ENCODE measurements around the gene SLC31A1.
A peak's percentile ranks its signal among the peaks of the same experiment; 100 is the strongest.

SLC31A1 gene

DNA sequence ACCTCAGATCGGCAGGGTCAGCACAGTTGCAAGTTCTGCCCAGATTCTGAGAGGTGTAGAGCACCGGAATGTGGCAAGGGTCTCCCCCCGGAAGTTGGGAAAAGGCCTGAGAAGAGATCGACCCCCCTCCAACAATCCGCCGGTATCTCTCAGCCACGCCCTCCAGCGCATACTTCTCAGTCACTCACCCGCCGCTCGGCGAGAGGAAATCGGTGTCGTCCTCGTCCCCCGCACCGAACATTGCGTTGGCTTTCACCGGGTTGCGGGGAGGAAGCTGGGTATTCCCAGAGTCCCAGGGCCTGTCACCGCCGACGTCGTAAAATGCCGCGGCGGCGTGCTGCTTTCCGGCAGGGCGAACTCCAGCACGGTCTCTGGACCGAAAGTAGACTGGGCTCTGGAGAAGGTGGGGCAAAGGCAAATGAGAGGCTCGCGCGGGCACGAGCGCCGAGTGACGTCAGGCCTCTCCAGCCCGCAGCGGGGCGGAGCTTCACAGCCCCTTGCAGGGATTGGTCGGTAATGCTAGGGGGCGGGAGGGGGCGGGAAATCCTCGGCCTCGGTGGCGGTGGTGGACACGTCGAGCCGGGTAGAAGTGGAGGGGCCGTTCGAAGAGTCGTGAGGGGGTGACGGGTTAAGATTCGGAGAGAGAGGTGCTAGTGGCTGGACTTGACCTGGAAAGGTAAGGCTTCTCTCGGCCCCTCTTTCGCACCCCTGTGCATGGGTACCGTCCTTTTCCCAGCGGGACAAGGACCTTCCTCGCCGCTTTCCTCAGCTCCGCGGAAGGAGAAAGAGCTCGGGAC is at the start of gene SLC31A1, which contains the start of gene FKBP15:
TSS of gene SLC31A1 (plus strand) at position 542 of the 797 bp plus-strand sequence. CDS start 34,605 bp downstream, outside the sequence.
TSS of gene FKBP15 (minus strand) at position 275 of the 797 bp plus-strand sequence. CDS start at position 241, 34 bp downstream.
- DNase-seq, result peak; percentile 99

DNA sequence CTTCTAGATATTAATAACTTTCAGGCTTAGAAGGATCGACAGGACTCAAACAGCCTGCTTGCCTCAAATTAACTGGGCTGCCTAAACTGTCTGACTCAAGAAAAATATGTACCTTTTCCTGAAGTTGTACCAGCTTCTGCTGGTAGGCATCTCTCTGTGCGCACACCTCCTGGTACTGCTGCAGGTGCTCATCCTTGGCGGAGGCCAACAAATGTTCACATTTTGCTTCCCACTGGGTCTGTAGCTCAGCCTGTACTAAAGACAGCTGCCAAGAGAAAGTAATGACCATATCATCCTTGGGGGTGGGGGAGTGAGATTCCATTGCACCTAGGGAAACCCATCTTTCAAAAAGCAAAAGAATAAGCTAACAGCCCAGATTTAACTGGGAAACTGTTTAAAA is 48.0 kb upstream of the SLC31A1 start:
- DNase-seq, result no peak

DNA sequence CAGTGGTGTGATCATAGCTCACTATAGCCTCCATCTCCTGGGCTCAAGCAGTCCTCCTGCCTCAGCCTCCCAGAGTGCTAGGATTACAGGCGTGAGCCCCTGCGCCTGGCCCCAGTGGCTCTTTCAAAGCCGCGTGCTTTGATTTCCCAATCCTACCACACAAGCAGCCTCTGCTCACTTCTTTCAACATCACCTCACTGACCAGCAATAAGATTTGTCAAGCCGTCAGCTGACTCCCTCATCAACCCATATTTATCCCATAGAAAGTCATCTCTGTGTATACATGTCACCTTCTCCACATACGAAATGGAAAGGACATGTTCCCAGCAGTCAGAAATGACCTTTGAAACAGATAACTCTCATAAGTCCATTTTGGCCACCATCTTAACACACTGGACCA is 44.5 kb upstream of the SLC31A1 start:
- DNase-seq, result no peak

DNA sequence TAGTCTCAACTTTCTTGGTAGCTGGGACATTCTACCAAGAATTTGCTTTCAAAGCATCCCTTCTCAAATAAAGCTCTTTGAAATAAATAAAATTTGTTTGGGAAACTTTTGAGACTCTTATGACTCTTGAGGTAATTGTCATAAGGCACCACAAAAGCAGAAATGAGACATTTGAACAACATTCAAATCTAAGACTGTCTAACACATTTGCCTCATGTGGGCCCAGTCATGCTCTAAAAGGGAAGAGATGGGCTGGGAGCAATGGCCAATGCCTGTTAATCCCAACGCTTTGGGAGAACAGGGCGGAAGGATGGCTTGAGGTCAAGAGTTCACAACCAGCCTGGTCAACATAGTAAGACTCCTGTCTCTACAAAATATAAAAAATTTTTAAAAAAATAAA is 44.1 kb upstream of the SLC31A1 start:
- DNase-seq, result no peak

DNA sequence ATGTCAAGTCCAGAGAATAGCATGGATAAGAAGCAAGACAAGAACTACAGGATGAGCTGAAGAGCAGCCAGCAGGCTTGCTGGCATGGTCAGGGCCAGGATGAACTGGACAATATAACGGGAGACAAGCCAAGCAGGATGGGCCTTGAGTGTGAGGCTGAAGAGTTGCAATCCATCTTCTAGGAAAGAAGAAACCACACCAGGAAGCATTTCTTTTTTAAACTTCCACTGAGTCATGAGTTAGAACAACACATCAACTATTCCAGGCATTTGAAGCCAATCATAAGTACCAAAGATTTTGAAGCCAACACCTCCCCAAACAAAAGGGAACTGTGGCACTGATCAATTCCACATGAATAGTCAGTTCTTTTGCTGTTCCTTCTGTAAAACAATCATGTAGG is 43.3 kb upstream of the SLC31A1 start:
- DNase-seq, result no peak

DNA sequence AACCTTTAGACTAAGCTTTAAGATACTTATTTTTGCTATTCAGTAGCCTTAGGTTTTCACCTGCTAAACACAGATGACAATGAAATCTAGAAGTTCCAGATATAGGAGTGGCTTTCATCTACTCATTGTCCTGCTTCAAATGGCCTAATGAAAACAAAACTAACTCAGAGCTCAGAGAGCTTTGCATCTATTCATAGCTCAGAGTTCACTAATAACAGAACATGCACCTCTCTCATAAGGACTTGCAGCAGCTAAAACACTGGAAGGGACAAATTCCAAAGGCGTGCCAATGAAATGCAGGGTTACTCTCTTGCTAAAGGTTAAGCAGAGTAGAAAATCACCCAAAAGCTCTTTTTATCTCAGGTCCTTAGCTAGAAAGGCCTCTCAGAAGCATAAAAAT is 41.5 kb upstream of the SLC31A1 start:
- DNase-seq, result no peak

DNA sequence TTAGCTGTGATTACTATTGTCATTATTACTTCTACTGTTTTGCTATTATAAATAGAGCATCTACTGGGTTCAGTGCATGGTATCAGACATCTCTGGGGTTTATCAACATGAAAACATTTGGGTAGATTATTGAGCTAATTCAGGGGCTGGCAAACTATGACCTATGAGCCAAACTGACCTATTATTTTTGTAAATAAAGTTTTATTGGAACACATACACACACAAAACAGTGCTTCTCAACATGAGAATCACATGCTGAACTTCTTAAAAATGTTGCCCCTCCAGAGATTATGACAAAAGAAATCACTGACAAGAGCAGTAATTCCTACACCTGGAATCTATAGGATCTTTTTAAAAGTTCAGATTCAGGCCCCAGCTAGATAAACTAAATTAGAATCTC is 40.2 kb upstream of the SLC31A1 start:
- no peak for DNase-seq

DNA sequence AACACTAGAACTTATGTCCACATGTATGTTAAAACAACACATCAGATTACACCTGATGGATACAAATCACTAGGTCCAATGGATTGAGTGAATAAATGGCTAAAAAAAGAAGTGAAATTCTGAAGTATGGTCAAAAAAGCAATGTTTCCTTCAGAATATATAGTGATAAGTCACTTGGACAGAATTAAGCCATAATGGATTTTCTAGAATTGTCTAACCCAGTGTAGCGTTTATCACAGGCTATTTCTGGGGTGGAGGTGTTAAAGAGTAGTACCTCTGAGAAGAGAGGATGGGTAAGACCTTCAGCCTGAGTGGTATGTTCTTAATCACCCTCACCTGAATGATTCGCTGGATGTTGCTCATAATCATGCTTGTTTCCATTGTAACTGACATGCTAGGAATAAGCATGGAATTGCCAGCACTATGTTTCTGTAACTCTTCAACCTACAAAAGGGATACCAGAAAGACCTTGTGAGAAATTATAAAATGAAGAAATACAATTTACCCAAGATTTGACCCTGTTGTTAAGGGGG is 37.3 kb upstream of the SLC31A1 start:
- no peak for DNase-seq

DNA sequence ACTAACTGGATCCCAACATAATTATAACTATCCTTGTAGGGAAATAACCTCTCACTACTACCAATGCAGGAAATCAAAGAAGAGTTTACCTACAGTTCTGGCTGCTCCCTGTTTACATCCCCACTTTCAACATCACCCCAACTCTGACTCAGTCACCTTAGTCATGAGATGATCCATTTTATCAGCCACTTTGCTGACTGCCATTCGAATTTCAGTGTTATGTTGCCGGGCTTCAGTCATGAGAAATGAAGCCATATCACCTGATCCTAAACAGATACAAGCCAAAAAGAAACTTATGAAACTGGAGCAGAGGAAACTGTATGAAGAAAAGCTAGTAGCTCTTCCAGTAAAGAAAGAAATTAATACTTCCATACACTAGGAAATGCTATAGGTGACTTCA is 36.8 kb upstream of the SLC31A1 start:
- no peak for DNase-seq

DNA sequence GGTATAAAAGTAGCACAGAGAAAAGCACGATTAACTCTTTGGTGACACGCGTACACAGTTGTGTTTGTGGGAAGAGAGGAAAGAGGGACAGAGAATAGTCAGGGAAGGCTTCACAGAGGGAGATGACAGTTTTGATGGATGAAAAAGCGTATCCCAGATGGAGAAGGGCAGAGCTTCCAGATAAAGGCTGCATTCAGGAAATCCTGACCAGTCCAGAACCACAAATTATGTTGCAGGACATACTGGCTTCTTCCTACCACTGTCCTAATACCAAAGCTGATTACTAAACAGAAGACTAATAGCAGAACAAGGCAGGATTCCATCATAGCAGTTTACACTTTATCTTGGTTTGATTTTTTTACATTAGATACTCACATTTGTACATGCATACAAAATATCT is 36.1 kb upstream of the SLC31A1 start:
- no peak for DNase-seq

DNA sequence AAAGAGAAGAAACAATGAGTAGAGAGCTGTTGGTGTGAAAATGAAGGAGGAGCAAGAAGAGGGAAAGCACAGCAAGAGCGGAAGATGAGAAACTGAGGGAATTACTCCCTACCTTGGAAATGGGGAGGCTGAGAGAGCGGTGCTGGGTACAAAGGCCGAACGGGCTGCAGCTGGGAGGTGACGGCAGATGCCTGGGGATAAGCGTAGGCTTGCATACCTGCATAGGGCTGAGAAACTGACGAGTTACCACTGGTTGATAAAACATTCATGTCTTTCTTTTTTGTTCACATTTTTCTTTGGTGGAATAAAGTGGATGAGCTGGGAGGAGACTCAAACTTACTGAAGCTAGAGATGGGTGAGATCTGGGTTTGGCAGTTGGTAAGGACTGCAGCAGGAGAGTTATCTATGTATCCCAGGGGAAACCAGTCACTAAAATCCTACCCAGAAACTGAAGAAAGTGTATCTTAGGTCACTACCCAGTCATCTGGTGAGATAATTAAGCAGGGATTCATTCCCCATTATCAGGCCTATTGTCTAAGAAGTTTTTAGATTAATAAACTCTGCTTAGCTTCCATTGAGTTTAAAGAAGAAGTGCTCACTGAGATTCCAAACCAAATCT is 35.1 kb upstream of the SLC31A1 start:
- DNase-seq, result no peak

DNA sequence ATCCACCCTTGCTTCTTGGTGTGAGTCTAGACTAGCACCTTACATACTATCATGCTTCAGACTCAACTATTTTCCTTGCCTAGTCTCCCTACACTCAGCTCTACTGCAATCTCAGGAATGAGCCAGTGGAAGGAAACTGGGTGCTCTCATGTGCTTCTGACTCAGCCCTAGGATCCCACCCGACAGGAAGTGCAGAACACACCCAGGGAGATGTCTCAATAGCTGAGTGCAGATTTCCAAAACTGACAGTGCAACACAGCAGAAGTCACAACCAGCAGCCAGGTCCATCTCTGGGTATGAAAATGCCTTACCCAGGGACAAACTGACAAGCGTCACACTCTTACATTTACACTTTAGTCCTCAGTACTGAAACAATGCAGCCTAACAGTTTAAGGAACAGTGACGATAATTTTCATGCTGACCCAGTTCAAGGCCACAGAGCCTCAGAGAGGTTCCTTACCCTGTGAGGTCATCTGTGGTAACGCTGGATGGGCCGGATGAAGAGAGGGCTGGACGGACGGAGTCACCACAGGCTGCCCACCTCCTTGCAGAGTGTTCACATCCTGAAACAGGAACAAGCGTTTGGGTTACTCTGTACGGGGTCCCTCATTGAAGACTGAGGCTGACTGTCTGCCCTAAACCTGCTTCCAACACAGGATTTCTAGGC is 33.3 kb upstream of the SLC31A1 start:
- DNase-seq, result no peak

DNA sequence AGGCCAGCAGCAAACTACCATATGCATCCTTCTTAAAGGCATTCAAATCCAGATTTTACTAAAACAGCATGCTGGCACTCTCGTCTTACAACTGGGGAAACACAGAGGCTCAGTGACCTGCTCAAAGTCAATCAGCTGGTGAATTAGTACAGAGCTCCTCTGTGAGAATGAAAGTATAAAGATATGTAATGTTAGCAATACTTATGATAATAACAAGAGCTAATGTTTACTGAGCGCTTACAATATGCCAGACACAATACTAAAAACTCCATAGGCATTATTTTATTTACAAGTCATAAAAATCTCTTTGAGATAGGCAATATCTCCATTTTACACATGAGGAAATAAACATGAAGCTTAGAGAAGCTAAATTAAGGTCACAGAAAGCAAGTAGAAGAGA is 28.9 kb upstream of the SLC31A1 start:
- no peak for DNase-seq

DNA sequence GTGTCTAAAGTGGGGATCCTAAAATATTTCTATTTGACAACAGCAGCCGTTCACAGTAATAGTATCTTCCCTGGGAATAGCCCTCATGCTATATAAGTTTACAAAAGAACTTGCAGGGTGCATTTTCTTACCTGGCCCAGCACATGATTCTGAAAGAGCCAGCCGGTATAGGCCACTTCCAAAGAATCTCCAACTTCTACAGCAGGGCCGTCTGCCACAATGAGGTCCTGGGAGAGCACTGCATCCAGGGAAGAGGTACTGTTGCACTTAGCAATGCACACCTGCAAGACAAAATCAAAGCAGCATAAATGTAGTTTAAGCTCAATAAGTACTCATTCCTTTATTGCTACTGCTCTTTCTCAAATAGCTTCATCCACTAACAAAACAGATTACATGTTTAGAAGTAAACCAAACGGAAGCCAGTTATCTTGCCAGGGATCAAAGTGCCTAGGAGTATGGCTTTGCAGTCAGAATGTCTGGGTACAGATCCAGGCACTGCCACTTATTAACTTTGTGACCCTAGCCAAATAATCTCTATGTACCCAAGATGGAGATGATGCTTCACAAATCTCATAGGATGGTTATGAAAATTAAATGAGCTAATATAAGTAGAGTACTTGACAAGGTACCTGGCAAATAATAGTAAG is 21.5 kb upstream of the SLC31A1 start:
- no peak for DNase-seq

DNA sequence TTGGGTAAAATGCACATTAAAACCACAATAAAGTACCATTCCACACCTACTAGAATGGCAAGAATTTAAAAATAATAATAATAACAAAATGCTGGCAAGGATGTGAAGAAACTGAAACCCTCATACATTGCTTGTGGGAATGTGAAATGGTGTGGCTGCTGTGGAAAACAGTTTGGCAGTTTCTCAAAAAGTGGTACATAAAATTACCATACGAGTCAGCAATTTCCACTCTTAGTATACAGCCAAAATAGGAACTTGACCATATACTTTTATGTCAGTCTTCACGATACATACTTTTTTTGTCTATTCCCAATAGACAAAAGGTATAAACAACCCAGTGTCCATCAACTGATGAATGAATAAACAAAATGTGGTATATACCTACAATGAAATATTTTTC is 15.9 kb upstream of the SLC31A1 start:
- no peak for DNase-seq

DNA sequence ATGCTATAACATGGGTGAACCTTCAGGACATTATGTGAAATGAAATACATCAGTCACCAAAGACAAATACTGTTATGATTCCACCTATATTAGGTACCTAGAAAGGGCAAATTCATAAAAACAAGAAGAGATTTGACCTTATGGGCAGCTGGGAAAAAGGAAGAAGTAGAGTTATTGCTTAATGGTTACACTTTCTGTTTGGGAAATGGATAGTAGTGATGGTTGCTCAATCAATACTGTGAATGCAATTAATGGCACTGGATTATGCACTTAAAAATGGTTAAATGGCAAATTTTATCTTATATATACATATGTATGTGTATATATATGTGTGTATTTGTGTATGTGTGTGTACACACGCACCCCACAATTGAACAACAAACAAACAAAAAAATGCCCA is 15.5 kb upstream of the SLC31A1 start:
- DNase-seq, result no peak

DNA sequence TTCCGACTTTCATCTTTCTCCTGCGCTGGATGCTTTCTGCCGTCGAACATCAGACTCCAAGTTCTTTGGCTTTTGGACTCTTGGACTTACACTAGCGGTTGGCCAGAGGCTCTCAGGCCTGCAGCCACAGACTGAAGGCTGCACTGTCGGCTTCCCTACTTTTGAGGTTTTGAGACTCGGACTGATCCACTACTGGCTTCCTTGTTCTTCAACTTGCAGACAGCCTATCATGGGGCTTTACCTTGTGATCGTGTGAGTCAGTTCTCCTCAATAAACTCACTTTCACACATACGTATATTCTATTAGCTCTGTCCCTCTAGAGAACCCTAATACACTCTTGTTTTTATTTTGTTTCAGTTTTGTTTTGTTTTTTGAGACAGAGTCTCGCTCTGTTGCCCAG is 10.5 kb upstream of the SLC31A1 start:
- no peak for DNase-seq

DNA sequence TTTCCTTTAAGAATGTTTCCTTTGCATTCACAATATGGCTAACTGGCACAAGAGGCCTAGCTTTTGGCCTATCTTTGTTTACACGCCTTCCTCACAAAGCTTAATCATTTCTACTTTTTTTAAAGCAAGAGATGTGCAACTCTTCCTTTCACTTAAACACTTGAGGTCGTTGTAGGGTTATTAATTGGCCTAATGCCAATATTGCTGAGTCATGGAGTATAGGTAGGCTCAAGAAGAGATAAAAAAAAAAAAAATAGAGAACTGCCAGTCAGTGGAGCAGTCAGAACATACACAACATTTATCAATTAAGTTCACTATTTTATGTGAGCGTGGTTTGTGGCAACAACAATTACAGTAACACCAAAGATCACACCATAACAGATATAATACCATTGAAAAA is 6.2 kb upstream of the SLC31A1 start:
- no peak for DNase-seq

DNA sequence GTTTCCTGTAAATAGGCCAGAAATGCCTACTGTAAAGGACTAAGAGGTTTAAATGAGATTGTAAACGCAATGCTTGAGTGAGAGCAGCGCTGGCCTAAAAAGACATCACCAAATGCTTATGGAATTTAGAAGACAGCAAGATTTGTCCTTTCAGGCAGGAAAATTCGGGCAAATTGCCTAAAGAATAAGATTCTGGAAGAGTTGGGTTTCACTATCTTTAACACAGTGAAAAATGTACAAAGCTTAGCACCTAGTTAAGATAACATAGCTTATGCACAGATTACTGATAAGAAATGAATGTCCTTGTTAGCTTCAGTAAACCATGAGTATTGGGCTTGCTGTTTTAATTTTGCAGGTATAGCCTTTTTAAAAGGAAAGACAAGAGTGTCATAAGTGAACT is 4.9 kb upstream of the SLC31A1 start:
- DNase-seq, result no peak

DNA sequence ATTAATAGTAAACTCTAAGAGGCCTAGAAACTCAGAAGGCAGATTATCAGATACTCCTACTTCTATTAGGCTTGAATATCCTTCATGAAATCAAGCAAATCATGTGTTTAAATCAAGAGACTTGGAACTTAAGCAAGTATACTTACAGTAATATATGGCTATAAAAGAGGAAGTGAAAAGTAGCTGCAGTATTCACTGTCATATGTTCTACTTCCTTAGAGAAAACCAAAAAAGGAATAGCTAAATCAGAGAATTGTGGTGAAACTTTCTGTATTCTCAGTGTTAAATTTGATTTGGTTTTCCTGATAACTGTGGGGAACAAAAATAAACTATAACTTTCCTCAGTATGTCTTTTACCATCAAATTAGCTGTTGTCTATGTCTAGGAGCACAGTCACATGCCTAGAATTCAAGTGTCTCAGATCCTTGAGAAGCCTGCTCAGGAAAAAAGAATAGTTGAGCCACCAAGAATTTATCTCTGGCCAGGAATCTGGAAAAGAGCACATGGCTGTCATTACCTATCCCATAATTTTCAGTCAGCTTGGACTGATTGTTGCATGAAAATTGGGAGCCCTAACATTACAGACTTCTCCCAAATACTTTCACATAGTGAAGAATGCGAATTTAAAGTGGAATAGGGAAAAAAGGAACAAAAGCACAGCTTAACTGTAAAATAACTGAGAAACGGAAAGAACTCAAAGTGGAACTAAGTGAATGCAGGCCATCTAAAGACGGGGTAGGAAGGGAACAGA is 2.0 kb upstream of the SLC31A1 start:
- no peak for DNase-seq

DNA sequence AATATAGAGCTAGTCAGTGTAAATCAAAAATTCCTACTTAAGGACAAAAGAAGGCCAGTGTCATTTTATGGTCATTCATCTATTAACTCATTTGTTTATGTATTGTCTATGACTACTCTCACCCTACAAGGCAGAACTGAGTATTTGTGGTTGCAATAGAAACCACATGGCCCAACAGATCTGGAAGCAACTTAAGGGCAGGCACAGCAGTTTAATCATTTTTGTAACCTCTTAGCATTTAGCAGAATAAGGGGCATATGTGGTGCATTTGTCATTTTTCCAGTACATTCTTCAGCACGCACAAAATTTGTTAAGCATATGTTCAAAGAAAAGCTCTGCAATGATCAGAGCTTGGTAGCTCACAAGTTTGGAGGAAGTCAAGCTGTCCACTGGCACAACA is 1.4 kb upstream of the SLC31A1 start:
- DNase-seq, result no peak

DNA sequence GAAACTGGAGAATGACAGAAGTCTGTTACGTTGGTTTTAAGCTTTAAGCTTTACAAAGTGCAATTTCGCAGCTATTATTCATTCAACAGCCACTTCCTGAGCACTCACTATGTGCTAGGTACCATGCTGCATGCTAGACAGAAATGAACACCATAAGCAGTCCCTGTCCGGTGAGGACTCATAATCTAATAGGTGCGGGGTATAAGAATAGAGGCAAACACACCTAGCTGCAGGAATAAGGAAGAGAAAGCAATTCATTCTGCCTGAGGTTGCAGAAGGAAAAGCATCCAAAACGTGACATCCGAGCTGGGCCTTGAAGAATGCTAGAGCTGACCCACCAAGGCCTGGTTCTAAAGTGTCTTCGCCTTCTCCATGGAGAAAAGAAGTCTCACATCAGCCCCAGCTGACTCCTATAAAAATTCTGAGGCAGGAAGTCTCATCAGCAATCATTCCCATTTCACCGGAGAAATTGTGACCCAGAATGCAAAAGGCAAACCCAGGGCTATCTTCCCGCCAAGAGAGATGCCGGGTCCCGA is 809 bp upstream of the SLC31A1 start:
- no peak for DNase-seq

Measured in right hindlimb (tissue), 1 donor.